Stimulated activated naive CD8-positive, alpha-beta T cell treated with anti-CD3 and anti-CD28 coated beads, Interleukin-15, Interleukin-2, amounts not matched to agents 100 ng/mL and 50 ng/mL, for 24 hours (primary cell): ENCODE results near the gene ZMAT5.
"Not testable (repeated sequence)": the region's sequence is repeated elsewhere in the genome, so short reads cannot be mapped to it uniquely, and the experiment has no call there.

Experiments
- H3K27ac Mint-ChIP-seq: one replicate; pipeline ENCODE4 v1.8.0; 2021; ENCODE audit warnings: mild to moderate bottlenecking, mixed read lengths
- H3K27me3 Mint-ChIP-seq: one replicate; pipeline ENCODE4 v1.8.0; 2021; ENCODE audit warnings: mixed read lengths
- H3K36me3 Mint-ChIP-seq: one replicate; pipeline ENCODE4 v1.8.0; 2021; ENCODE audit warnings: low read depth, mixed read lengths
- H3K4me1 Mint-ChIP-seq: one replicate; pipeline ENCODE4 v1.8.0; 2021; ENCODE audit warnings: low read depth, mixed read lengths
- H3K4me3 Mint-ChIP-seq: one replicate; pipeline ENCODE4 v1.8.0; 2021; ENCODE audit warnings: mild to moderate bottlenecking, mixed read lengths
- H3K9me3 Mint-ChIP-seq: one replicate; pipeline ENCODE4 v1.8.0; 2021; ENCODE audit warnings: mixed read lengths

The ZMAT5 gene

GRCh38 chr22:29772170-29772641 is 5.4 kb upstream of the ZMAT5 start:
- Mint-ChIP-seq H3K4me3 (no peak overlapping the region), H3K4me1 (peaks cover 19% of the 10 kb centered on the region), H3K27ac (no peak overlapping the region), H3K36me3 (peaks cover 32% of the 10 kb centered on the region), H3K27me3 (no peaks in the 10 kb centered on the region), H3K9me3 (no peaks in the 10 kb centered on the region)

- Mint-ChIP-seq H3K9me3 (no peaks in the 10 kb centered on the region), H3K27me3 (no peaks in the 10 kb centered on the region), H3K27ac (no peak overlapping the region), H3K4me3 (no peak overlapping the region), H3K4me1 (peaks cover 35% of the 10 kb centered on the region), H3K36me3 (peaks cover 32% of the 10 kb centered on the region)
Measured at GRCh38 chr22:29769723-29770321, 3.0 kb upstream of the ZMAT5 start.

DNA sequence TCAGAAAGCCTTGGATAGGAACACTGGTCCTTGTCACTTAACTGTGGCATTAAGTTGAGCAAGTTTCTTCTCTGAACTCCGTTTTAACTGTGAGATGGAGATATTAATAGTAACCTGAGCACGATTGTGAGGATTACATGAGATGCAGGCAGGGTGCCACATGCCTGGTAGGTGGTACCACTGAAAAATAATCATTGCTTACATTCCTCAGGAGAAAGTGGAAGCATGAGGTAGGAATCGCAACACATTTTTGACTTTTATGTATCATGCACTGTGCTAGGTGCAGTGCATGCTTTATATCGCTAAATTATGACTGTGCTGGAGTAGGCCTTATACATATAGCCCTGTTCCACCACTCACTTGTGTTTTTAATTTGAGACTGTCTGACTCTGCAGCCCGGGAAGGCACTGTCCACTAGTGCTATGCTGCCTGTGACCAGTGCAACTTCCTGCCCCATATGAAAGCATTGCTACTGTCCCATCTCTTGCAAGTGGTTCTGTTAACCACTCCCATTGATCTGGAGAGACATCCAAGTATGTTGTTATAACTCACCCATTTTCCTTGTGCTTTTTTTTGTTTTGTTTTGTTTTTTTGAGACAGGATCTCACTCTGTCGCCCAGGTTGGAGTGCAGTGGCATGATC is 1.4 kb upstream of the ZMAT5 start:
- peaks cover 32% of the 10 kb centered on the region for H3K36me3 Mint-ChIP-seq
- peak overlapping the region; percentile 97 for H3K27ac Mint-ChIP-seq
- H3K9me3 Mint-ChIP-seq, result no peaks in the 10 kb centered on the region
- peak overlapping the region; percentile 99 for H3K4me3 Mint-ChIP-seq
- H3K27me3 Mint-ChIP-seq, result no peaks in the 10 kb centered on the region
- H3K4me1 Mint-ChIP-seq, result peaks cover 44% of the 10 kb centered on the region

DNA sequence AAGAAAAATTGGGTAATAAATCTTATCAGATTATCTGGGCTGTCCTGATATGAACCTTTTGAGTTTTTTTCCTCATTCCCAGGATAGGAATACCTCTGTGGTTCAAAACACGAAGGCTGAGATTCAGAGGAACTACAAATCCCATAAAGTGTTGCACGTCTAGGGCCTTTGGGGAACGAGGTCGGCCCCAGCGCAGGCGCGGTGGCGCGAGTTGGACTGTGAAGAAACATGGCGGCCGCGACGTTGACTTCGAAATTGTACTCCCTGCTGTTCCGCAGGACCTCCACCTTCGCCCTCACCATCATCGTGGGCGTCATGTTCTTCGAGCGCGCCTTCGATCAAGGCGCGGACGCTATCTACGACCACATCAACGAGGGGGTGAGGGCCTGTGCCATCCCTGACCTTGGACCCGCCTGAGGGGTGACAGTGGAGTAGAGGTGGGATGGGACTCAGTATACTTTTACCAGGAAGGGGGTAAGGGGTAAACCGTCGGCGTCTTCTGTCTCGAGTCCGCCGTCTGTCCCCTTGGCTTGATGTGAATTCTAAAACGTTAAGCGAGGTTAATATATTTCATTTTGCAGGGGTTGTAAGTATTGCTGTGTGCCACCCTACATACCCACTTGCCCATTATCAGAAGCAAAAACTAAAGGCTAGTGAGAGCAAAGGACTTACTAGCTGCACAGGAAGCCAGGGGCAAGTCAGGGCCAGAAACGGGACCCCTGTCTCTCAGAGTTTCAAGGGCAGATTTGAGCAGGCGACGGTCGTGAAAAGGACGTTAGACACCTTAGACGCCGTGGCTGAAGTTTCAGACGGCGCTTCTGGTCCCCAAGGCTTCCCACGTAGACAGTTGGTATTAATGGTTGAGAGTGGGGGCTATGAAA is 604 bp upstream of the ZMAT5 start, which contains the start of gene UQCR10:
Gene UQCR10 (plus strand): TSS at position 199 of the 881 bp plus-strand sequence. CDS start 30 bp downstream, at position 229.
- H3K27me3 Mint-ChIP-seq, result no peaks in the 10 kb centered on the region
- H3K27ac Mint-ChIP-seq, result peak within 1 kb of the TSS; percentile 97
- peaks cover 32% of the 10 kb centered on the region for H3K36me3 Mint-ChIP-seq
- H3K9me3 Mint-ChIP-seq, result no peaks in the 10 kb centered on the region
- H3K4me3 Mint-ChIP-seq, result peak within 1 kb of the TSS; percentile 99
- H3K4me1 Mint-ChIP-seq, result peaks cover 44% of the 10 kb centered on the region

GRCh38 chr22:29765905-29766631 is 739 bp downstream of the ZMAT5 start:
- Mint-ChIP-seq H3K4me3 (peak overlapping the region; percentile 99), H3K9me3 (no peaks in the 10 kb centered on the region), H3K27ac (peak overlapping the region; percentile 97), H3K4me1 (peaks cover 44% of the 10 kb centered on the region), H3K36me3 (peaks cover 31% of the 10 kb centered on the region), H3K27me3 (no peaks in the 10 kb centered on the region)

DNA sequence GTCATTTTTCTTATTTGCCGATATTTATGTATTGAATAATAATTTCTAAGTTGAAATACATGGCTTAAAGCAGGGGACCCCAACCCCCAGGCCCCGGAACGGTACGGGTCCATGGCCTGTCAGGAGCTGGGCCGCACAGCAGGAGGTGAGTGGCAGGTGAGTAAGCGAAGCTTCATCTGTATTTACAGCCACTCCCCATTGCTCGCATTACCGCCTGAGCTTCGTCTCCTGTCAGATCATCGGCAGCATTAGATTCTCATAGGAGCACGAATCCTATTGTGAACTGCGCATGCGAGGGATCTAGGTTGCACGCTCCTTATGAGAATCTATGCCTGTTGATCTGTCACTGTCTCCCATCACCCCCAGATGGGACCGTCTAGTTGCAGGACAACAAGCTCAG is 4.5 kb downstream of the ZMAT5 start:
- Mint-ChIP-seq H3K4me3 (no peak overlapping the region), H3K27me3 (no peaks in the 10 kb centered on the region), H3K4me1 (peaks cover 25% of the 10 kb centered on the region), H3K36me3 (no peaks in the 10 kb centered on the region), H3K9me3 (no peaks in the 10 kb centered on the region), H3K27ac (no peak overlapping the region)

- Mint-ChIP-seq H3K9me3 (no peaks in the 10 kb centered on the region), H3K27ac (no peak overlapping the region), H3K36me3 (no peaks in the 10 kb centered on the region), H3K4me1 (peaks cover under 1% of the 10 kb centered on the region), H3K27me3 (no peaks in the 10 kb centered on the region), H3K4me3 (no peak overlapping the region)
Measured at GRCh38 chr22:29758959-29759358, 7.8 kb downstream of the ZMAT5 start.

- Mint-ChIP-seq H3K4me3 (no peak overlapping the region), H3K4me1 (no peaks in the 10 kb centered on the region), H3K27ac (no peak overlapping the region), H3K9me3 (no peaks in the 10 kb centered on the region), H3K27me3 (no peaks in the 10 kb centered on the region), H3K36me3 (no peaks in the 10 kb centered on the region)
Measured at GRCh38 chr22:29758068-29758622, 8.7 kb downstream of the ZMAT5 start.

- Mint-ChIP-seq H3K36me3 (no peaks in the 10 kb centered on the region), H3K27ac (no peak overlapping the region), H3K27me3 (no peaks in the 10 kb centered on the region), H3K4me3 (no peak overlapping the region), H3K4me1 (no peaks in the 10 kb centered on the region), H3K9me3 (no peaks in the 10 kb centered on the region)
Measured at GRCh38 chr22:29757096-29757495, 9.7 kb downstream of the ZMAT5 start.

DNA sequence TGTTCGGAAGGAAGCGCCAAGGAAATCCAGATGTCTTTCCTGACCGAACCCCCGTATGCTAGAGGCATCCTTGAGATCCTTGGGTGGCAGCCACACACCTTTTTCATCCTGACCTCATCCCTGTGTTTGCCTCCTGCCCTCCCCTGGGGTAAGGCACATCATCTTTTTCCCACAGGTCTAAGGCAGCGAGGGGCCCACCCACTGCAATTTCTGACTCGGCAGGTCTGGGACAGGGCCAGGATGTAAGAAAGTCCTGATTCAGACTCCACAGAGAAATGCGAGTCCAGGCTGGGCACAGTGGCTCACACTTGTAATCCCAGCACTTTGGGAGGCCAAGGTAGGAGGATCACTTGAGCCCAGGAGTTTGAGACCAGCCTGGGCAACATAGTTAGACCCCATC is 10.5 kb downstream of the ZMAT5 start:
- Mint-ChIP-seq H3K4me1 (no peaks in the 10 kb centered on the region), H3K4me3 (no peak overlapping the region), H3K36me3 (no peaks in the 10 kb centered on the region), H3K27me3 (no peaks in the 10 kb centered on the region), H3K27ac (no peak overlapping the region), H3K9me3 (no peaks in the 10 kb centered on the region)

DNA sequence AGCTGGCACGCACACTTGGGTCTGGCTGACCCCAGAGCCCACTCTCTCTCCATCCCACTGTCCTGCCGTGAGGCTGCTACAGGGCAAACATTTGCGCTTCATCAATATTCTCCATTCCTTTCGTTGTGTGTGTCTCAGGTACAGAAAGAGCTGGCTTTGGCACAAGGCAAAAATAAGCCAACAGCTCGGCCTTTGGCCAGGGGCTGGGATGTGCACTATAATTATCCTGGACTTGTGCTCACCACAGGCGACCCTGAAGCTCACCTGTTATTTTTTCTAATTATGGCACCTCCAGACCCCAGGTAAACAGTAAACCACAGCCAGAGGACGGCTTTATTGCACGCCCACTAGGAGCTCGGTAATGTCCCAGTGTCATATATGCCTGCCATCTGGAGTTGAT is 10.9 kb downstream of the ZMAT5 start:
- no peaks in the 10 kb centered on the region for H3K27me3 Mint-ChIP-seq
- H3K9me3 Mint-ChIP-seq, result no peaks in the 10 kb centered on the region
- H3K27ac Mint-ChIP-seq, result no peak overlapping the region
- no peak overlapping the region for H3K4me3 Mint-ChIP-seq
- H3K4me1 Mint-ChIP-seq, result peaks cover 3% of the 10 kb centered on the region
- H3K36me3 Mint-ChIP-seq, result no peaks in the 10 kb centered on the region

GRCh38 chr22:29754658-29755395 is 12.0 kb downstream of the ZMAT5 start:
- not testable (repeated sequence) for H3K9me3 Mint-ChIP-seq, H3K27ac Mint-ChIP-seq, H3K36me3 Mint-ChIP-seq, H3K4me3 Mint-ChIP-seq, H3K4me1 Mint-ChIP-seq, H3K27me3 Mint-ChIP-seq

DNA sequence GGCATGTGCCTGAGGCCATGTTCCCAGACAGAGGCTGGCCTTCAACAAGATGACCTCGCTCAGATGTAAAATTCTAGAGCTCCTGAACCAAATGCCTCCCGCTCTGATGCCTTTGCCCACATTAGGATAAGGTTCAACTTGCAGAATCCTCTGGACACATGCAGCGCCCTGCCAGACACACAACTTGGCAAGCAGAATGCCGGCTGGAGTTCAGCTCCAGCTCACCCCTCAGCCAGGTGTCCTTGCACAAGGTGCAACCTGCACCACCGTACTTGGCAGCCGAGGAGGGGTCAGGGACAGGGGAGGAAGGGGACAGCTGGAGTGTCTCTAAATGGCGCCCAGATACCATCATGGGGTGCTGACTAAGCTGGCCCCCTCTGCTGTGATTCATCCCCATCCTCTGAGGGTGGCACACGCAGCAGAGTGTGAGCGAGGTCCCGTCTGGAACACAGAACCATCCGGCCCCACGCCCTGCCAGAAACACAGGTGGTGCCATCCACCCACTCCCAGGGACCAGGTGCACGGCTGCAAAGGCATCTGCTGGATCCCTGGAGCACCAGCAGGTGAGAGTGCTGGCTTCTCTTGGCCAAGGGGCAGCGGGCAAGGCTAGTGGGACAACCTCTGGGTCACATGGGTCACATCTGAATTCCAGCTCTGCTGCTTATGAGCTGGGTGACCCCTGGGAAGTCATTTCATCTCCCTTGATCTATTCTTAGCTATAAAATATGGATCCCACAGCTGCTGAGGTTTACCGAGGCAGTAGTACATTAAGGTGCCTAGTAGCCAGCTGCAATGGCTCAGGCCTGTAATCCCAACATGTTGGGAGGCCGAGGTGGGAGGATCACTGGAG is 12.8 kb downstream of the ZMAT5 start:
- H3K27me3 Mint-ChIP-seq, result no peaks in the 10 kb centered on the region
- no peak overlapping the region for H3K27ac Mint-ChIP-seq

More for the DNA sequence above, 12.8 kb downstream of the ZMAT5 start:
- Mint-ChIP-seq H3K9me3 (no peaks in the 10 kb centered on the region), H3K36me3 (no peaks in the 10 kb centered on the region), H3K4me1 (peaks cover 7% of the 10 kb centered on the region), H3K4me3 (no peak overlapping the region)
